ENCODE measurements around the gene VAT1L. TPM values are rescaled to one million over a fixed set of nuclear protein-coding genes. Genes with fewer than 3 reads are reported as not detected.

The VAT1L gene
- total RNA-seq, 2 experiments from 2014 or later = not detected

- H3K4me1 Mint-ChIP-seq = peaks cover 1% of the 10 kb centered on the region
- H3K9me3 Mint-ChIP-seq = no peaks in the 10 kb centered on the region
- POLR2A ChIA-PET = no interaction called here
- H3K36me3 Mint-ChIP-seq = no peaks in the 10 kb centered on the region
- no peak for DNase-seq
- no peak overlapping the region for H3K27ac Mint-ChIP-seq
- ATAC-seq (ENCODE audit: low read depth) = no peak
- no peak overlapping the region for H3K4me3 Mint-ChIP-seq
- H3K27me3 Mint-ChIP-seq = peaks cover 7% of the 10 kb centered on the region
Measured at GRCh38 chr16:77960766-77961165, 172.4 kb downstream of the VAT1L start.

- Mint-ChIP-seq H3K4me1 (peaks cover 1% of the 10 kb centered on the region), H3K36me3 (no peaks in the 10 kb centered on the region), H3K27ac (no peak overlapping the region), H3K27me3 (peaks cover 9% of the 10 kb centered on the region), H3K4me3 (no peak overlapping the region), H3K9me3 (no peaks in the 10 kb centered on the region)
- no peak for DNase-seq
- ATAC-seq (ENCODE audit: low read depth) = no peak
- POLR2A ChIA-PET = no interaction called here
Measured at GRCh38 chr16:77961814-77962213, 173.4 kb downstream of the VAT1L start.

- Mint-ChIP-seq H3K36me3 (no peaks in the 10 kb centered on the region), H3K9me3 (no peaks in the 10 kb centered on the region), H3K27me3 (peaks cover 9% of the 10 kb centered on the region), H3K4me1 (peaks cover 1% of the 10 kb centered on the region), H3K27ac (no peak overlapping the region), H3K4me3 (no peak overlapping the region)
- POLR2A ChIA-PET = no interaction called here
- no peak for DNase-seq
- no peak for ATAC-seq (ENCODE audit: low read depth)
Measured at GRCh38 chr16:77962689-77963088, 174.3 kb downstream of the VAT1L start.

- no peak for DNase-seq
- Mint-ChIP-seq H3K9me3 (no peaks in the 10 kb centered on the region), H3K27ac (no peak overlapping the region)
Measured at GRCh38 chr16:77963185-77964044, 175.1 kb downstream of the VAT1L start.

GRCh38 chr16:77965346-77965745, 177.0 kb downstream of the VAT1L start:
- POLR2A ChIA-PET = no interaction called here
- no peak for ATAC-seq (ENCODE audit: low read depth)
- peaks cover 9% of the 10 kb centered on the region for H3K27me3 Mint-ChIP-seq
- peaks cover 1% of the 10 kb centered on the region for H3K4me1 Mint-ChIP-seq
- DNase-seq = no peak
- no peaks in the 10 kb centered on the region for H3K9me3 Mint-ChIP-seq
- H3K27ac Mint-ChIP-seq = no peak overlapping the region
- H3K4me3 Mint-ChIP-seq = no peak overlapping the region
- no peaks in the 10 kb centered on the region for H3K36me3 Mint-ChIP-seq

More at GRCh38 chr16:77963185-77964044, 175.1 kb downstream of the VAT1L start:
- Mint-ChIP-seq H3K27me3 (peaks cover 9% of the 10 kb centered on the region), H3K4me3 (no peak overlapping the region), H3K36me3 (no peaks in the 10 kb centered on the region), H3K4me1 (peaks cover 1% of the 10 kb centered on the region)
- no peak for ATAC-seq (ENCODE audit: low read depth)
- POLR2A ChIA-PET = no interaction called here

- H3K4me1 Mint-ChIP-seq = peaks cover 1% of the 10 kb centered on the region
- DNase-seq = no peak
- H3K27me3 Mint-ChIP-seq = peaks cover 9% of the 10 kb centered on the region
- no peaks in the 10 kb centered on the region for H3K36me3 Mint-ChIP-seq
- H3K4me3 Mint-ChIP-seq = no peak overlapping the region
- no peaks in the 10 kb centered on the region for H3K9me3 Mint-ChIP-seq
- ATAC-seq (ENCODE audit: low read depth) = no peak
- H3K27ac Mint-ChIP-seq = no peak overlapping the region
- POLR2A ChIA-PET = no interaction called here
Measured at GRCh38 chr16:77967054-77967904, 178.9 kb downstream of the VAT1L start.

GRCh38 chr16:77969861-77970260, 181.5 kb downstream of the VAT1L start:
- Mint-ChIP-seq H3K4me3 (no peak overlapping the region), H3K9me3 (no peaks in the 10 kb centered on the region), H3K36me3 (no peaks in the 10 kb centered on the region), H3K27me3 (peaks cover 2% of the 10 kb centered on the region), H3K4me1 (no peaks in the 10 kb centered on the region), H3K27ac (no peak overlapping the region)
- POLR2A ChIA-PET = no interaction called here
- DNase-seq (no peak), ATAC-seq (ENCODE audit: low read depth) (no peak)

GRCh38 chr16:77970371-77970770, 182.0 kb downstream of the VAT1L start:
- H3K27me3 Mint-ChIP-seq = peaks cover 2% of the 10 kb centered on the region
- H3K4me1 Mint-ChIP-seq = no peaks in the 10 kb centered on the region
- no peak overlapping the region for H3K27ac Mint-ChIP-seq
- H3K36me3 Mint-ChIP-seq = no peaks in the 10 kb centered on the region
- DNase-seq (no peak), ATAC-seq (ENCODE audit: low read depth) (no peak)
- H3K9me3 Mint-ChIP-seq = no peaks in the 10 kb centered on the region
- H3K4me3 Mint-ChIP-seq = no peak overlapping the region
- POLR2A ChIA-PET = no interaction called here

GRCh38 chr16:77971306-77972061, 183.1 kb downstream of the VAT1L start:
- Mint-ChIP-seq H3K36me3 (no peaks in the 10 kb centered on the region), H3K27me3 (no peaks in the 10 kb centered on the region), H3K4me1 (no peaks in the 10 kb centered on the region), H3K4me3 (no peak overlapping the region), H3K27ac (no peak overlapping the region), H3K9me3 (no peaks in the 10 kb centered on the region)
- ATAC-seq (ENCODE audit: low read depth) (no peak), DNase-seq (peak; percentile 78)
- POLR2A ChIA-PET = no interaction called here

GRCh38 chr16:77972062-77972392, 183.7 kb downstream of the VAT1L start:
- POLR2A ChIA-PET = no interaction called here
- no peaks in the 10 kb centered on the region for H3K27me3 Mint-ChIP-seq
- H3K9me3 Mint-ChIP-seq = no peaks in the 10 kb centered on the region
- ATAC-seq (ENCODE audit: low read depth) (no peak), DNase-seq (no peak)
- no peaks in the 10 kb centered on the region for H3K36me3 Mint-ChIP-seq
- H3K4me1 Mint-ChIP-seq = no peaks in the 10 kb centered on the region
- no peak overlapping the region for H3K4me3 Mint-ChIP-seq
- H3K27ac Mint-ChIP-seq = no peak overlapping the region

- no peak for DNase-seq
- H3K27me3 Mint-ChIP-seq = no peaks in the 10 kb centered on the region
- H3K9me3 Mint-ChIP-seq = no peaks in the 10 kb centered on the region
- H3K4me1 Mint-ChIP-seq = no peaks in the 10 kb centered on the region
- POLR2A ChIA-PET = no interaction called here
- ATAC-seq (ENCODE audit: low read depth) = no peak
- H3K4me3 Mint-ChIP-seq = no peak overlapping the region
- H3K36me3 Mint-ChIP-seq = no peaks in the 10 kb centered on the region
- no peak overlapping the region for H3K27ac Mint-ChIP-seq
Measured at GRCh38 chr16:77974883-77975282, 186.5 kb downstream of the VAT1L start.

GRCh38 chr16:77975942-77976341, 187.6 kb downstream of the VAT1L start:
- no peaks in the 10 kb centered on the region for H3K36me3 Mint-ChIP-seq
- no peak overlapping the region for H3K4me3 Mint-ChIP-seq
- ATAC-seq (ENCODE audit: low read depth) = no peak
- no peak overlapping the region for H3K27ac Mint-ChIP-seq
- H3K27me3 Mint-ChIP-seq = no peaks in the 10 kb centered on the region
- H3K4me1 Mint-ChIP-seq = no peaks in the 10 kb centered on the region
- no peak for DNase-seq
- H3K9me3 Mint-ChIP-seq = no peaks in the 10 kb centered on the region
- POLR2A ChIA-PET = no interaction called here

- POLR2A ChIA-PET = no interaction called here
- Mint-ChIP-seq H3K27me3 (no peaks in the 10 kb centered on the region), H3K27ac (no peak overlapping the region), H3K9me3 (no peaks in the 10 kb centered on the region), H3K4me3 (no peak overlapping the region), H3K36me3 (no peaks in the 10 kb centered on the region), H3K4me1 (no peaks in the 10 kb centered on the region)
- DNase-seq (no peak), ATAC-seq (ENCODE audit: low read depth) (no peak)
Measured at GRCh38 chr16:77977339-77977738, 189.0 kb downstream of the VAT1L start.
